ENCODE measurements around the gene LMBRD1. TPM values are rescaled to one million over a fixed set of nuclear protein-coding genes. Genes with fewer than 3 reads are reported as not detected.
A peak's percentile ranks its signal among the peaks of the same experiment; 100 is the strongest.

LMBRD1 gene
- polyA plus RNA-seq, 1 of the 3 experiments (the other 2 are of a cell fraction) = 6.5 TPM

- no peak overlapping the region for H3K4me3 ChIP-seq (ENCODE audit: low read depth in 2 of 2, low read length in 1 of 2)
- no peaks in the 10 kb centered on the region for H4K20me1 ChIP-seq (ENCODE audit: insufficient read depth)
- no peaks in the 10 kb centered on the region for H3K9me3 ChIP-seq
- CTCF ChIA-PET = interaction anchor here (1.4 kb wide), 1 partner anchor 17 kb away, joined by 6 read pairs; the partner anchor contains the start of gene LMBRD1
- no peaks in the 10 kb centered on the region for H3K27me3 ChIP-seq (ENCODE audit: insufficient read depth)
- H3K9ac ChIP-seq = no peak overlapping the region
- H3K36me3 ChIP-seq (replicated peaks in 1 of 2; ENCODE audit: control insufficient read depth in 1 of 2, insufficient read depth in 2 of 2, low read length in 1 of 2) = no peaks in the 10 kb centered on the region
- H3F3A ChIP-seq (replicated peaks; ENCODE audit: insufficient read depth) = no peaks in the 10 kb centered on the region
- H2AFZ ChIP-seq (ENCODE audit: low read depth) = 0 out of 2 replicates have a peak overlapping the region, but pooled peaks have one; percentile 17
- TF ChIP-seq EP300 (IDR thresholded peaks at IDR 0.05; ENCODE audit: borderline replicate concordance in 1 of 2, low read depth in 1 of 2, low read length in 1 of 2) (no peak), NRF1 (IDR thresholded peaks at IDR 0.05; ENCODE audit: low read depth, low read length) (no peak), SIN3A (IDR thresholded peaks at IDR 0.05; ENCODE audit: borderline replicate concordance, low read depth, low read length) (no peak), RCOR1 (IDR thresholded peaks at IDR 0.05; ENCODE audit: low read length) (no peak), CHD2 (IDR thresholded peaks at IDR 0.05; ENCODE audit: low read length, partially characterized antibody) (no peak), RXRA (IDR thresholded peaks at IDR 0.05; ENCODE audit: borderline replicate concordance, low read depth) (no peak), EZH2phosphoT487 (IDR thresholded peaks at IDR 0.05; ENCODE audit: borderline replicate concordance, low read depth) (no peak), POLR2AphosphoS5 (IDR thresholded peaks at IDR 0.05; ENCODE audit: low read depth, low read length) (no peak), YY1 (IDR thresholded peaks at IDR 0.05; ENCODE audit: low read depth) (no peak), MAX (IDR thresholded peaks at IDR 0.05; ENCODE audit: low read depth) (no peak)
- TF ChIP-seq, protein P1, sequence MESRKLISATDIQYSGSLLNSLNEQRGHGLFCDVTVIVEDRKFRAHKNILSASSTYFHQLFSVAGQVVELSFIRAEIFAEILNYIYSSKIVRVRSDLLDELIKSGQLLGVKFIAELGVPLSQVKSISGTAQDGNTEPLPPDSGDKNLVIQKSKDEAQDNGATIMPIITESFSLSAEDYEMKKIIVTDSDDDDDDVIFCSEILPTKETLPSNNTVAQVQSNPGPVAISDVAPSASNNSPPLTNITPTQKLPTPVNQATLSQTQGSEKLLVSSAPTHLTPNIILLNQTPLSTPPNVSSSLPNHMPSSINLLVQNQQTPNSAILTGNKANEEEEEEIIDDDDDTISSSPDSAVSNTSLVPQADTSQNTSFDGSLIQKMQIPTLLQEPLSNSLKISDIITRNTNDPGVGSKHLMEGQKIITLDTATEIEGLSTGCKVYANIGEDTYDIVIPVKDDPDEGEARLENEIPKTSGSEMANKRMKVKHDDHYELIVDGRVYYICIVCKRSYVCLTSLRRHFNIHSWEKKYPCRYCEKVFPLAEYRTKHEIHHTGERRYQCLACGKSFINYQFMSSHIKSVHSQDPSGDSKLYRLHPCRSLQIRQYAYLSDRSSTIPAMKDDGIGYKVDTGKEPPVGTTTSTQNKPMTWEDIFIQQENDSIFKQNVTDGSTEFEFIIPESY (IDR thresholded peaks at IDR 0.05; ENCODE audit: borderline replicate concordance, low read depth) = no peak
- TF ChIP-seq, protein P2, sequence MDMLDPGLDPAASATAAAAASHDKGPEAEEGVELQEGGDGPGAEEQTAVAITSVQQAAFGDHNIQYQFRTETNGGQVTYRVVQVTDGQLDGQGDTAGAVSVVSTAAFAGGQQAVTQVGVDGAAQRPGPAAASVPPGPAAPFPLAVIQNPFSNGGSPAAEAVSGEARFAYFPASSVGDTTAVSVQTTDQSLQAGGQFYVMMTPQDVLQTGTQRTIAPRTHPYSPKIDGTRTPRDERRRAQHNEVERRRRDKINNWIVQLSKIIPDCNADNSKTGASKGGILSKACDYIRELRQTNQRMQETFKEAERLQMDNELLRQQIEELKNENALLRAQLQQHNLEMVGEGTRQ (IDR thresholded peaks at IDR 0.05; ENCODE audit: borderline replicate concordance, low read depth, low read length) = no peak
- 68% methylated on average over 1 of the region's 1 CpG for WGBS (ENCODE audit: low lambda C conversion rate)
- POLR2A ChIA-PET = no interaction called here
- H3K9me2 ChIP-seq = no peaks in the 10 kb centered on the region
- H3K79me2 ChIP-seq (ENCODE audit: insufficient read depth) = no peaks in the 10 kb centered on the region
- H3K27ac ChIP-seq (ENCODE audit: low read depth in 2 of 2, low read length in 1 of 2) = no peak overlapping the region
- DNase-seq = no peak
- H3K4me1 ChIP-seq (ENCODE audit: control insufficient read depth in 1 of 2, insufficient read depth in 2 of 2, low read depth in 1 of 2, low read length in 1 of 2) = no peaks in the 10 kb centered on the region; a peak in 1 of 4 replicates
- no peak overlapping the region for H3K4me2 ChIP-seq
These were observed 16.7 kb upstream of the LMBRD1 start for GRCh38 chr6:69813508-69813907.

- ChIA-PET POLR2A (no interaction called here), CTCF (interaction anchor here (0.9 kb wide), 1 partner anchor 16 kb away, joined by 4 read pairs; the partner anchor contains the start of gene LMBRD1)
- no peaks in the 10 kb centered on the region; a peak in 1 of 4 replicates for H3K4me1 ChIP-seq (ENCODE audit: control insufficient read depth in 1 of 2, insufficient read depth in 2 of 2, low read depth in 1 of 2, low read length in 1 of 2)
- H4K20me1 ChIP-seq (ENCODE audit: insufficient read depth) = no peaks in the 10 kb centered on the region
- no peaks in the 10 kb centered on the region for H3K9me2 ChIP-seq
- H3K4me2 ChIP-seq = no peak overlapping the region
- no peaks in the 10 kb centered on the region for H3K79me2 ChIP-seq (ENCODE audit: insufficient read depth)
- no peak overlapping the region for H3K9ac ChIP-seq
- WGBS (ENCODE audit: low lambda C conversion rate) = 47% methylated on average over 4 of the region's 4 CpGs
- H3F3A ChIP-seq (replicated peaks; ENCODE audit: insufficient read depth) = no peaks in the 10 kb centered on the region
- no peak overlapping the region for H3K4me3 ChIP-seq (ENCODE audit: low read depth in 2 of 2, low read length in 1 of 2)
- no peak for DNase-seq
- no peaks in the 10 kb centered on the region for H3K27me3 ChIP-seq (ENCODE audit: insufficient read depth)
- H2AFZ ChIP-seq (ENCODE audit: low read depth) = no peak overlapping the region
- H3K27ac ChIP-seq (ENCODE audit: low read depth in 2 of 2, low read length in 1 of 2) = no peak overlapping the region
- H3K36me3 ChIP-seq (replicated peaks in 1 of 2; ENCODE audit: control insufficient read depth in 1 of 2, insufficient read depth in 2 of 2, low read length in 1 of 2) = no peaks in the 10 kb centered on the region
- H3K9me3 ChIP-seq = no peaks in the 10 kb centered on the region
- TF ChIP-seq, protein P1 (IDR thresholded peaks at IDR 0.05; ENCODE audit: borderline replicate concordance, low read depth) = no peak
- TF ChIP-seq RCOR1 (IDR thresholded peaks at IDR 0.05; ENCODE audit: low read length) (no peak), POLR2AphosphoS5 (IDR thresholded peaks at IDR 0.05; ENCODE audit: low read depth, low read length) (no peak), NRF1 (IDR thresholded peaks at IDR 0.05; ENCODE audit: low read depth, low read length) (no peak), FOSL2 (IDR thresholded peaks at IDR 0.05; ENCODE audit: borderline replicate concordance, low read depth) (no peak), FOXJ3 (CRISPR knock-in tag; IDR thresholded peaks at IDR 0.05) (no peak), EZH2phosphoT487 (IDR thresholded peaks at IDR 0.05; ENCODE audit: borderline replicate concordance, low read depth) (no peak)
These were observed 16.1 kb upstream of the LMBRD1 start for GRCh38 chr6:69812746-69813427.
